Heart left ventricle (tissue), 16 donors: Measurements from ENCODE around the gene HBE1. TPM values are rescaled to one million over a fixed set of nuclear protein-coding genes. Genes with fewer than 3 reads are reported as not detected.

Experiments used
- ATAC-seq, 4 donors: fragments of 200-7000 bp; cut with Tn5 transposase; one replicate each; pipeline ENCODE4 v1.9.1; 2020 to 2022; ENCODE audit warnings: moderate library complexity in 4 of 4, mild to moderate bottlenecking in 3 of 4, moderate number of reproducible peaks in 1 of 4
- DNase-seq, 5 donors: peaks; one replicate each; pipeline ENCODE4 v3.0.0-alpha.2; 2020
- H3K27ac ChIP-seq, 12 donors: fragments of 200-600 bp; sonication (generic) in 4 of 12; one replicate each; pipeline versions ENCODE4 v1.5.0 to v1.8.0; 2016 to 2022; ENCODE audit warnings: mild to moderate bottlenecking in 2 of 12
- H3K27me3 ChIP-seq, 9 donors: fragments of 200-600 bp; sonication (generic) in 2 of 9; one replicate each; pipeline versions ENCODE4 v1.5.1 to v1.8.0; 2016 to 2022; ENCODE audit warnings: mild to moderate bottlenecking in 3 of 9
- H3K36me3 ChIP-seq, 9 donors: fragments of 200-600 bp; sonication (generic) in 2 of 9; one replicate each; pipeline versions ENCODE4 v1.5.0 to v1.8.0; 2018 to 2022; ENCODE audit warnings: mild to moderate bottlenecking in 2 of 9
- H3K4me1 ChIP-seq, 12 donors: fragments of 200-600 bp; sonication (generic) in 4 of 12; one replicate each; pipeline versions ENCODE4 v1.5.0 to v1.8.0; 2016 to 2022; ENCODE audit warnings: mild to moderate bottlenecking in 3 of 12
- H3K4me3 ChIP-seq, 12 donors: fragments of 200-600 bp; sonication (generic) in 4 of 12; one replicate each; pipeline versions ENCODE4 v1.5.0 to v1.8.0; 2017 to 2022; ENCODE audit warnings: mild to moderate bottlenecking in 9 of 12, moderate library complexity in 4 of 12
- H3K9me3 ChIP-seq, 12 donors: fragments of 200-600 bp; sonication (generic) in 4 of 12; one replicate each; pipeline versions ENCODE4 v1.5.0 to v1.8.0; 2016 to 2022; ENCODE audit warnings: mild to moderate bottlenecking in 1 of 12
- POLR2A ChIP-seq, 2 donors: fragments of 450-650 bp; IDR thresholded peaks; one replicate each; pipeline ENCODE4 v1.6.1; 2017; ENCODE audit warnings: antibody characterized with exemption in 2 of 2, mild to moderate bottlenecking in 2 of 2, moderate library complexity in 2 of 2
- WGBS, 4 donors: extraction: QIAGEN DNeasy Blood & Tissue Kit in 2 of 4; methylation state at CpG; one replicate each; pipeline versions ENCODE4 v1.1.5 to v1.1.7; 2013 to 2018; 5-methylcytosine and 5-hydroxymethylcytosine counted together
- intact Hi-C, 10 donors: fragments of 100-400 bp; cut with DNase I; formaldehyde crosslinking; loops; one replicate each; pipeline versions ENCODE4 v1.11.1 to v1.14.2; 2022
- polyA plus RNA-seq, 2 donors: library from polyadenylated mRNA; stranded (reverse); fragments of 200-250 nt; gene quantifications; one replicate each; pipeline ENCODE4 v1.2.3, GENCODE V29; 2013
- total RNA-seq, 9 donors: library from RNA; depleted of rRNA in 2 of 9; stranded (reverse); fragments of >200 nt in 2 of 9; fragmentation: NEBNext Ultra II Directional in 3 of 9; extraction: Animal tissue kit (Norgen Biotek cat#: 25700) in 3 of 9; gene quantifications; one replicate each; pipeline versions ENCODE4 v1.1.0 to v1.2.4, GENCODE V29; 2016 to 2023
- TF ChIP-seq, protein P1 (sequence below), 12 donors: fragments of 200-600 bp; sonication (generic) in 4 of 12; IDR thresholded peaks; one replicate each; pipeline versions ENCODE4 v1.5.0 to v1.8.0; 2018 to 2022; ENCODE audit warnings: antibody characterized with exemption in 12 of 12, mild to moderate bottlenecking in 5 of 12
- donor health status: ischemic (EF 13 %, LVEDD 7.1; RV severe dilation, severe dysfunction).
- donor health status: healthy with polysubstance abuse.
- donor health status: DM: no; HTN: yes; CAD: no.
- donor health status: DM: no; HTN: no; CAD: no.
- donor health status: ischemic (EF 25% LVEDD 6.9; RV normal size, moderate dysfunction).
- donor health status: ischemic (EF 25% LVEDD 5.7; RV mildly dilated, moderate dysfunction).
- donor health status: healthy.
- donor health status: DM: yes; HTN: yes; CAD: no.
- donor health status: ischemic (EF 35%, LVEDD 5.7; RV mildly dilated, moderate dysfunction).
- donor health status: nonischemic (EF 11% LVEDD 7.7; RV severe dilation, severe dysfunction).
- donor health status: DM: yes; HTN: yes; CAD: no.
- donor health status: PGD.
- donor health status: ischemic (EF 29% LVEDD 5.4; RV normal size, mild dysfunction).
- donor health status: nonischemic (EF 23%, LVEDD 6.1; RV moderate dilation, normal function).

Gene HBE1
- total and polyA plus RNA-seq, 11 donors: not detected

- DNase-seq (no peak), ATAC-seq (no peak)
These were observed 21.6 kb upstream of the HBE1 start for GRCh38 chr11:5291207-5291838.

DNA sequence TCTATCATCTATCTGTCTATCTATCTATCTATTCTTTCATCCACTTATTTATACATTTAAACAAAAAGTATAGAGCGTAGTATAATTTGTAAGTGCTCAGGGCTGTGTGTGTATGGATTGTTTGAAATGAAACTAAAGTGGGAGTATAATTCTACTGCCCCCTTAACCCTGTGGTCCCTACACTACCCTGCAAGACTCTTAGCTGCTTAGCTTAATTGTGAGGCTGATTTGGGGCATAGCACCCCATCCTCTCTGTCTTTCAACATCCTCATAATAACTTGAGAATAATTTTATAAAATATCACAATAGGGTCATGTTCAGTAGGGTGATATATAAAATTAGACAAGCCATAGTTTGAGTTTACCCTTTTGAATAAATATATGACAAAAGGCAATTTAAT, 20.4 kb upstream of the HBE1 start:
- intact Hi-C loops: no loop called here
- Histone ChIP-seq H3K4me3 (no peak overlapping the region), H3K9me3 (no peaks in the 10 kb centered on the region), H3K27me3 (no peaks in the 10 kb centered on the region), H3K27ac (no peak overlapping the region), H3K36me3 (no peaks in the 10 kb centered on the region), H3K4me1 (no peaks in the 10 kb centered on the region)
- no peak for DNase-seq
- WGBS, 4 donors: 72 to 88% (median 85%) methylated on average over 1 of the region's 1 CpG
- TF ChIP-seq, protein P1, sequence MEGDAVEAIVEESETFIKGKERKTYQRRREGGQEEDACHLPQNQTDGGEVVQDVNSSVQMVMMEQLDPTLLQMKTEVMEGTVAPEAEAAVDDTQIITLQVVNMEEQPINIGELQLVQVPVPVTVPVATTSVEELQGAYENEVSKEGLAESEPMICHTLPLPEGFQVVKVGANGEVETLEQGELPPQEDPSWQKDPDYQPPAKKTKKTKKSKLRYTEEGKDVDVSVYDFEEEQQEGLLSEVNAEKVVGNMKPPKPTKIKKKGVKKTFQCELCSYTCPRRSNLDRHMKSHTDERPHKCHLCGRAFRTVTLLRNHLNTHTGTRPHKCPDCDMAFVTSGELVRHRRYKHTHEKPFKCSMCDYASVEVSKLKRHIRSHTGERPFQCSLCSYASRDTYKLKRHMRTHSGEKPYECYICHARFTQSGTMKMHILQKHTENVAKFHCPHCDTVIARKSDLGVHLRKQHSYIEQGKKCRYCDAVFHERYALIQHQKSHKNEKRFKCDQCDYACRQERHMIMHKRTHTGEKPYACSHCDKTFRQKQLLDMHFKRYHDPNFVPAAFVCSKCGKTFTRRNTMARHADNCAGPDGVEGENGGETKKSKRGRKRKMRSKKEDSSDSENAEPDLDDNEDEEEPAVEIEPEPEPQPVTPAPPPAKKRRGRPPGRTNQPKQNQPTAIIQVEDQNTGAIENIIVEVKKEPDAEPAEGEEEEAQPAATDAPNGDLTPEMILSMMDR (IDR thresholded peaks at IDR 0.05): no peak
- TF ChIP-seq POLR2A (IDR thresholded peaks at IDR 0.05): no peak
- ATAC-seq: no peak

More at GRCh38 chr11:5291207-5291838, 21.6 kb upstream of the HBE1 start:
- 68 to 79% (median 74%) methylated on average over 1 of the region's 1 CpG for WGBS, 4 donors
- Histone ChIP-seq H3K27ac (no peak overlapping the region), H3K36me3 (no peaks in the 10 kb centered on the region), H3K4me3 (no peak overlapping the region), H3K9me3 (no peaks in the 10 kb centered on the region), H3K27me3 (no peaks in the 10 kb centered on the region), H3K4me1 (no peaks in the 10 kb centered on the region)
- TF ChIP-seq, protein P1 (IDR thresholded peaks at IDR 0.05): peak in 1 of 12 donors; percentile 9
- no peak for TF ChIP-seq POLR2A (IDR thresholded peaks at IDR 0.05)
- intact Hi-C loops: no loop called here

DNA sequence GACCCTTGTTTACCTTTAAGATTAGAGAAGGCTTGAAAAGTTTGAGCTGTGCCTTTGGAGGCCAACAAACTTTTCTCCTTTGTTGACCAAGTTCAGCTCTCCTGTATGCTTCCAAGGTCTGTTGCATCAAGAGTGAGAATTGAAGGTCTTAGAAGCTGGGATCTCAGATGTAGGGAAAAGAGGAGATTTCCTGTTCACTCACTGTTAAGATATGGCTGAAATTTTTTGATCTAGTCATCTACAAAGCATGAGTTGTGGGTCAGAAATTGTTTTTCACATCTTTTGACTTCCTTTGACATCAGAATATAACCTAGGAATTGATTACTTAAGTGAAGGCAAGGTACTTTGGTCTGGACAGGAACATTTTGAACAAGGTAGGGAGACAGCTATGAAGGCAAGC, 20.0 kb upstream of the HBE1 start:
- no peak for TF ChIP-seq POLR2A (IDR thresholded peaks at IDR 0.05)
- TF ChIP-seq, protein P1 (IDR thresholded peaks at IDR 0.05): no peak
- H3K27me3 ChIP-seq: no peaks in the 10 kb centered on the region
- ATAC-seq (no peak), DNase-seq (no peak)
- H3K27ac ChIP-seq: no peak overlapping the region
- H3K4me3 ChIP-seq: no peak overlapping the region
- intact Hi-C loops: no loop called here
- no peaks in the 10 kb centered on the region for H3K36me3 ChIP-seq
- no peaks in the 10 kb centered on the region for H3K4me1 ChIP-seq
- no peaks in the 10 kb centered on the region for H3K9me3 ChIP-seq

GRCh38 chr11:5288906-5289550, 19.3 kb upstream of the HBE1 start:
- no peak for ATAC-seq
- DNase-seq: no peak
- H3K27me3 ChIP-seq: no peaks in the 10 kb centered on the region
- H3K4me1 ChIP-seq: no peaks in the 10 kb centered on the region
- no peak overlapping the region for H3K27ac ChIP-seq
- no peaks in the 10 kb centered on the region for H3K9me3 ChIP-seq
- H3K36me3 ChIP-seq: no peaks in the 10 kb centered on the region
- no peak overlapping the region for H3K4me3 ChIP-seq
- WGBS, 4 donors: 73 to 84% (median 79%) methylated on average over 6 of the region's 6 CpGs
- intact Hi-C loops: no loop called here
- TF ChIP-seq POLR2A (IDR thresholded peaks at IDR 0.05): no peak
- TF ChIP-seq, protein P1 (IDR thresholded peaks at IDR 0.05): no peak
